K562 (cell line): ENCODE data around the gene BACE2. TPM values are rescaled to one million over a fixed set of nuclear protein-coding genes. Genes with fewer than 3 reads are reported as not detected.

Experiments
- ATAC-seq: fragments of 200-7000 bp; cut with Tn5 transposase; 3 replicates; pipeline ENCODE4 v1.9.1; 2020; ENCODE audit warnings: moderate library complexity
- BruUV-seq: library from RNA; stranded (reverse); fragments of 400-500 nt; replicated peaks from 2 replicates; lab custom pipeline; 2021; lab: Mats Ljungman, UMichigan
- CTCF ChIA-PET: fragments of 300-600 bp; formaldehyde crosslinking; extraction: SDS; loops from one replicate; lab custom pipeline; 2021; ENCODE audit warnings: low intra/inter-chr PET ratio; lab: Yijun Ruan, JAX
- POLR2A ChIA-PET: fragments of 300-600, 350-650 bp; sonication (Branson Sonifier 250); formaldehyde crosslinking; extraction: SDS; loops from one replicate; lab custom pipeline; 2021; ENCODE audit warnings: antibody characterized with exemption, inconsistent platforms; lab: Yijun Ruan, JAX
- DNase-seq, 4 experiments: peaks; one replicate each; pipeline versions ENCODE4 v3.0.0 to v3.0.0-alpha.2; 2011 to 2018; ENCODE audit warnings: low spot score in 3 of 4, mixed read lengths in 3 of 4; ENCODE audit errors: extremely low read depth in 1 of 4
- FAIRE-seq: peaks from 2 replicates; lab custom pipeline; 2011; peaks lifted over from hg19 to GRCh38; lab: Jason Lieb, UNC
- H2AFZ ChIP-seq: 2 replicates; pipeline ENCODE4 v1.6.0; 2011; ENCODE audit warnings: low read depth, low read length, control low read depth, inconsistent platforms
- H3K27ac ChIP-seq: fragments of 200-600 bp; 3 replicates; pipeline ENCODE4 v1.8.0; 2011; ENCODE audit warnings: low read depth, mild to moderate bottlenecking, control low read depth, inconsistent platforms, low read length, moderate library complexity, mixed read lengths; ENCODE audit errors: extremely low read depth
- H3K27me3 ChIP-seq, 2 experiments: fragments of 300-600 bp in 1 of 2; 2 replicates in 1 of 2; 3 replicates in 1 of 2; pipeline versions ENCODE4 v1.6.0 to v1.8.0; 2011; ENCODE audit warnings: inconsistent platforms in 2 of 2, low read length in 2 of 2, mild to moderate bottlenecking in 1 of 2, mixed read lengths in 1 of 2, moderate library complexity in 1 of 2; ENCODE audit not compliant: control insufficient read depth in 2 of 2, insufficient read depth in 2 of 2
- H3K36me3 ChIP-seq: fragments of 300-600 bp; 3 replicates; pipeline ENCODE4 v1.8.0; 2011; ENCODE audit warnings: mild to moderate bottlenecking, low read length, inconsistent platforms; ENCODE audit not compliant: control insufficient read depth, insufficient read depth
- H3K4me1 ChIP-seq, 2 experiments: fragments of 200-600 bp in 1 of 2; replicated peaks in 1 of 2; 2 replicates in 1 of 2; 3 replicates in 1 of 2; pipeline versions ENCODE4 v1.5.1 to v1.8.0; 2011; ENCODE audit warnings: inconsistent platforms in 2 of 2, low read length in 2 of 2, mild to moderate bottlenecking in 1 of 2, mixed read lengths in 1 of 2, moderate library complexity in 1 of 2; ENCODE audit not compliant: control insufficient read depth in 2 of 2, insufficient read depth in 2 of 2
- H3K4me2 ChIP-seq: 2 replicates; pipeline ENCODE4 v1.6.1; 2011; ENCODE audit warnings: low read length, control low read depth, inconsistent platforms, mixed read lengths; ENCODE audit not compliant: insufficient read depth
- H3K4me3 ChIP-seq: fragments of 200-600 bp; sonication (generic), shearing (Covaris generic); 2 replicates; pipeline ENCODE4 v1.5.1; 2016; ENCODE audit warnings: control low read depth, inconsistent platforms
- H3K79me2 ChIP-seq: fragments of 200-600 bp; 3 replicates; pipeline ENCODE4 v1.8.0; 2011; ENCODE audit warnings: low read length, inconsistent platforms; ENCODE audit not compliant: control insufficient read depth, insufficient read depth
- H3K9ac ChIP-seq, 2 experiments: 2 replicates each; pipeline versions ENCODE4 v1.6.0 to v1.6.1; 2011; ENCODE audit warnings: low read depth in 2 of 2, low read length in 2 of 2, control low read depth in 1 of 2, inconsistent platforms in 1 of 2, mild to moderate bottlenecking in 1 of 2, mixed read lengths in 1 of 2; ENCODE audit not compliant: insufficient read depth in 1 of 2
- H3K9me1 ChIP-seq: one replicate; pipeline ENCODE4 v1.6.0; 2011; ENCODE audit warnings: inconsistent platforms, mild to moderate bottlenecking, low read length, moderate library complexity; ENCODE audit not compliant: control insufficient read depth, insufficient read depth
- H3K9me3 ChIP-seq: replicated peaks from 2 replicates; pipeline ENCODE4 v1.5.1; 2011; ENCODE audit warnings: low read depth, low read length, inconsistent platforms; ENCODE audit not compliant: control insufficient read depth, insufficient read depth
- H4K20me1 ChIP-seq: replicated peaks from 2 replicates; pipeline ENCODE4 v1.6.1; 2011; ENCODE audit warnings: low read length, inconsistent platforms, mixed read lengths; ENCODE audit not compliant: control insufficient read depth, insufficient read depth
- CGGBP1 ChIP-seq: fragments of 250-450 bp; sonication (Bioruptor Pico); IDR thresholded peaks from 2 replicates; pipeline ENCODE4 v1.9.0; 2021; ENCODE audit warnings: mild to moderate bottlenecking
- ESRRB ChIP-seq: fragments of 250-450 bp; sonication (Bioruptor Pico); IDR thresholded peaks from 2 replicates; pipeline ENCODE4 v1.5.0; 2020; ENCODE audit warnings: mild to moderate bottlenecking, moderate library complexity, borderline replicate concordance
- HDAC2 ChIP-seq: fragments of 450-650 bp; IDR thresholded peaks from 2 replicates; pipeline ENCODE4 v1.6.1; 2016; ENCODE audit warnings: mild to moderate bottlenecking
- HDAC6 ChIP-seq: IDR thresholded peaks from 2 replicates; pipeline ENCODE4 v1.6.1; 2012; ENCODE audit warnings: low read depth, mild to moderate bottlenecking, control low read depth, inconsistent platforms, low read length, moderate library complexity
- LCOR ChIP-seq: sonication (generic); formaldehyde crosslinking; IDR thresholded peaks from 2 replicates; pipeline ENCODE4 v1.8.0; 2022; ENCODE audit warnings: mild to moderate bottlenecking, missing genetic modification reagents
- MEF2D ChIP-seq: conservative IDR thresholded peaks from 2 replicates; pipeline ENCODE4 v1.6.1; 2016; ENCODE audit warnings: low read depth, missing genetic modification characterization, missing compliant biosample characterization
- NR2F6 ChIP-seq: fragments of 450-650 bp; formaldehyde crosslinking; IDR thresholded peaks from 2 replicates; pipeline ENCODE4 v1.4.0; 2020; ENCODE audit warnings: mild to moderate bottlenecking
- RFX7 ChIP-seq: fragments of 250-450 bp; sonication (Bioruptor Pico); IDR thresholded peaks from 2 replicates; pipeline ENCODE4 v1.5.1; 2021; ENCODE audit warnings: mild to moderate bottlenecking
- RNF2 ChIP-seq: sonication (generic); IDR thresholded peaks from 2 replicates; pipeline ENCODE4 v1.6.1; 2016
- RUNX1 ChIP-seq: sonication (generic); IDR thresholded peaks from 2 replicates; pipeline ENCODE4 v1.6.1; 2016; ENCODE audit warnings: antibody characterized with exemption, low read depth
- SETDB1 ChIP-seq: IDR thresholded peaks from one replicate; pipeline ENCODE4 v1.6.1; 2012; ENCODE audit warnings: low read length, control low read depth, inconsistent platforms
- SMAD3 ChIP-seq: fragments of 450-650 bp; formaldehyde crosslinking; conservative IDR thresholded peaks from 2 replicates; pipeline ENCODE4 v1.4.0; 2020; ENCODE audit warnings: mild to moderate bottlenecking
- THRAP3 ChIP-seq: fragments of 450-650 bp; IDR thresholded peaks from 2 replicates; pipeline ENCODE4 v1.6.1; 2016; ENCODE audit warnings: mild to moderate bottlenecking, inconsistent platforms, borderline replicate concordance
- ZC3H11A ChIP-seq: IDR thresholded peaks from 2 replicates; pipeline ENCODE4 v1.6.1; 2012; ENCODE audit warnings: low read depth, low read length, improper control_type of control experiment
- ZNF212 ChIP-seq: fragments of 450-650 bp; formaldehyde crosslinking; IDR thresholded peaks from 2 replicates; pipeline ENCODE4 v1.4.0; 2020; ENCODE audit warnings: mild to moderate bottlenecking
- ZNF217 ChIP-seq: sonication (generic); formaldehyde crosslinking; IDR thresholded peaks from 2 replicates; pipeline ENCODE4 v1.8.0; 2022; ENCODE audit warnings: mild to moderate bottlenecking, missing genetic modification reagents
- ZNF444 ChIP-seq: fragments of 250-450 bp; sonication (Bioruptor Pico); IDR thresholded peaks from 2 replicates; pipeline ENCODE4 v1.4.0; 2020; ENCODE audit warnings: mild to moderate bottlenecking, moderate library complexity
- ZNF518B ChIP-seq: fragments of 250-450 bp; sonication (Bioruptor Pico); IDR thresholded peaks from 2 replicates; pipeline ENCODE4 v1.5.0; 2021; ENCODE audit warnings: mild to moderate bottlenecking, moderate library complexity
- WGBS: fragments of 100-300 bp; shearing (Covaris generic); methylation state at CpG from one replicate; pipeline ENCODE4 v1.1.6; 2016; ENCODE audit warnings: low coverage, mixed read lengths; ENCODE audit not compliant: insufficient coverage; ENCODE audit errors: missing lambda C conversion rate; 5-methylcytosine and 5-hydroxymethylcytosine counted together
- in situ Hi-C: fragments of 300-500 bp; cut with MboI; formaldehyde crosslinking; loops from 4 replicates; pipeline ENCODE4 v1.15.0; 2018; ENCODE audit warnings: inconsistent platforms, mixed read lengths
- intact Hi-C: fragments of 100-400 bp; cut with micrococcal nuclease; formaldehyde crosslinking; loops from 2 replicates; pipeline ENCODE4 v1.14.2; 2022
- polyA plus RNA-seq, 8 experiments: library from polyadenylated mRNA; depleted of rRNA in 4 of 8; stranded (reverse) in 5 of 8; unstranded in 3 of 8; fragments of >200 nt; fragmentation: Nextera tagmentation in 2 of 8; fragmentation: Illumina TruSeq in 1 of 8; extraction: Ambion mirVana in 2 of 8; extraction: Trizol in 1 of 8; gene quantifications; 2 replicates each; pipeline versions ENCODE4 v1.2.1 to v1.2.3, GENCODE V29; 2011 to 2014; ENCODE audit warnings: inconsistent platforms in 1 of 8, missing spikeins in 1 of 8
- total RNA-seq, 7 experiments: library from RNA; depleted of rRNA in 6 of 7; stranded (reverse); fragments of >200 nt in 6 of 7; fragmentation: Illumina TruSeq in 2 of 7; extraction: Trizol in 2 of 7; gene quantifications; 2 replicates each; pipeline versions ENCODE4 v1.2.1 to v1.2.3, GENCODE V29; 2011 to 2021; ENCODE audit warnings: low replicate concordance in 1 of 7

Gene BACE2
- total and polyA plus RNA-seq, 9 of the 15 experiments (the other 6 are each of a cell fraction or from before 2014, with no cell fraction given), result 0.05 to 0.24 (median 0.15) TPM; not detected in 2

GRCh38 chr21:41139275-41139674 is 28.7 kb upstream of the BACE2 start:
- Histone ChIP-seq H3K27ac (no peak overlapping the region), H3K4me3 (no peak overlapping the region), H4K20me1 (no peaks in the 10 kb centered on the region), H3K9ac (no peak overlapping the region), H3K79me2 (no peaks in the 10 kb centered on the region), H3K4me1 (no peaks in the 10 kb centered on the region), H3K4me2 (no peak overlapping the region), H3K36me3 (no peaks in the 10 kb centered on the region), H2AFZ (no peak overlapping the region), H3K9me3 (no peaks in the 10 kb centered on the region), H3K27me3 (peaks cover 6 to 23% of the 10 kb centered on the region in 2 experiments; a peak in 3 of 5 replicates), H3K9me1 (no peaks in the 10 kb centered on the region)
- POLR2A ChIA-PET, result no interaction called here
- intact Hi-C loops, result no loop called here
- in situ Hi-C loops, result no loop called here
- no TSS peak for BruUV-seq
- CTCF ChIA-PET, result no interaction called here
- 1% methylated on average over 5 of the region's 5 CpGs for WGBS
- TF ChIP-seq NR2F6 (CRISPR knock-in tag) (no peak), ESRRB (CRISPR knock-in tag) (no peak), SMAD3 (no peak), THRAP3 (no peak), RUNX1 (no peak), LCOR (CRISPR knock-in tag) (no peak), ZNF212 (no peak), SETDB1 (no peak), ZNF217 (CRISPR knock-in tag) (no peak), ZNF518B (CRISPR knock-in tag) (no peak), CGGBP1 (CRISPR knock-in tag) (no peak), RFX7 (CRISPR knock-in tag) (no peak), ZNF444 (no peak), HDAC6 (no peak), RNF2 (no peak), ZC3H11A (no peak), MEF2D (tag) (no peak), HDAC2 (no peak)
- FAIRE-seq (peak; percentile 37), ATAC-seq (no peak), DNase-seq (no peak)
